ENCODE results near the gene VPS25.

The VPS25 gene

GRCh38 chr17:42774066-42774745 is 957 bp downstream of the VPS25 start:
- no peaks in the 10 kb centered on the region for H3K9me3 ChIP-seq (ENCODE audit: low read length)
- H3K36me3 ChIP-seq (ENCODE audit: insufficient read depth, low read length) = peaks cover 31% of the 10 kb centered on the region
- H3K4me1 ChIP-seq (ENCODE audit: insufficient read depth, low read length) = peaks cover 7% of the 10 kb centered on the region
- no peak overlapping the region for H3K27ac ChIP-seq (ENCODE audit: low read depth, low read length)
- no peaks in the 10 kb centered on the region for H3K27me3 ChIP-seq (ENCODE audit: control insufficient read depth in 1 of 2, insufficient read depth in 2 of 2, low read length in 2 of 2)
- H3K4me3 ChIP-seq (ENCODE audit: low read depth in 1 of 2, low read length in 2 of 2) = peak overlapping the region in 1 of 2 donors; percentile 82
- H3K9ac ChIP-seq (ENCODE audit: low read length) = peak overlapping the region; percentile 89

GRCh38 chr17:42775534-42776098 is 2.4 kb downstream of the VPS25 start:
- Histone ChIP-seq H3K27me3 (ENCODE audit: control insufficient read depth in 1 of 2, insufficient read depth in 2 of 2, low read length in 2 of 2) (peaks cover 0 to 6% of the 10 kb centered on the region in 2 donors), H3K4me1 (ENCODE audit: insufficient read depth, low read length) (peaks cover 13% of the 10 kb centered on the region), H3K9ac (ENCODE audit: low read length) (no peak overlapping the region), H3K9me3 (ENCODE audit: low read length) (no peaks in the 10 kb centered on the region), H3K27ac (ENCODE audit: low read depth, low read length) (no peak overlapping the region), H3K36me3 (ENCODE audit: insufficient read depth, low read length) (peaks cover 37% of the 10 kb centered on the region), H3K4me3 (ENCODE audit: low read depth in 1 of 2, low read length in 2 of 2) (no peak overlapping the region)

- H3K27me3 ChIP-seq (ENCODE audit: control insufficient read depth in 1 of 2, insufficient read depth in 2 of 2, low read length in 2 of 2) = peaks cover 25 to 35% of the 10 kb centered on the region in 2 donors
- no peak overlapping the region for H3K9ac ChIP-seq (ENCODE audit: low read length)
- H3K4me3 ChIP-seq (ENCODE audit: low read depth in 1 of 2, low read length in 2 of 2) = no peak overlapping the region
- no peak overlapping the region for H3K27ac ChIP-seq (ENCODE audit: low read depth, low read length)
- H3K36me3 ChIP-seq (ENCODE audit: insufficient read depth, low read length) = peaks cover 37% of the 10 kb centered on the region
- no peaks in the 10 kb centered on the region for H3K9me3 ChIP-seq (ENCODE audit: low read length)
- peaks cover 17% of the 10 kb centered on the region for H3K4me1 ChIP-seq (ENCODE audit: insufficient read depth, low read length)
Observed at GRCh38 chr17:42778570-42778969, 5.3 kb downstream of the VPS25 start.

- Histone ChIP-seq H3K27ac (ENCODE audit: low read depth, low read length) (no peak overlapping the region), H3K9ac (ENCODE audit: low read length) (no peak overlapping the region), H3K9me3 (ENCODE audit: low read length) (no peaks in the 10 kb centered on the region), H3K4me3 (ENCODE audit: low read depth in 1 of 2, low read length in 2 of 2) (no peak overlapping the region), H3K36me3 (ENCODE audit: insufficient read depth, low read length) (peaks cover 37% of the 10 kb centered on the region), H3K4me1 (ENCODE audit: insufficient read depth, low read length) (peaks cover 10% of the 10 kb centered on the region), H3K27me3 (ENCODE audit: control insufficient read depth in 1 of 2, insufficient read depth in 2 of 2, low read length in 2 of 2) (peaks cover 33 to 44% of the 10 kb centered on the region in 2 donors)
Observed at GRCh38 chr17:42779304-42779935, 6.2 kb downstream of the VPS25 start.

GRCh38 chr17:42779936-42780850 is 6.9 kb downstream of the VPS25 start, which contains the start of gene WNK4:
Gene WNK4, plus strand, starts transcription at chr17:42780610. Its CDS starts 89 bp downstream, at chr17:42780699.
- peaks cover 32% of the 10 kb centered on the region for H3K36me3 ChIP-seq (ENCODE audit: insufficient read depth, low read length)
- no peak within 1 kb of the TSS for H3K27ac ChIP-seq (ENCODE audit: low read depth, low read length)
- H3K4me1 ChIP-seq (ENCODE audit: insufficient read depth, low read length) = peaks cover 10% of the 10 kb centered on the region
- H3K9ac ChIP-seq (ENCODE audit: low read length) = no peak within 1 kb of the TSS
- H3K9me3 ChIP-seq (ENCODE audit: low read length) = no peaks in the 10 kb centered on the region
- peaks cover 41 to 52% of the 10 kb centered on the region in 2 donors for H3K27me3 ChIP-seq (ENCODE audit: control insufficient read depth in 1 of 2, insufficient read depth in 2 of 2, low read length in 2 of 2)
- H3K4me3 ChIP-seq (ENCODE audit: low read depth in 1 of 2, low read length in 2 of 2) = peak within 1 kb of the TSS in 1 of 2 donors; percentile 4

- Histone ChIP-seq H3K4me3 (ENCODE audit: low read depth in 1 of 2, low read length in 2 of 2) (peak overlapping the region in 1 of 2 donors; percentile 4), H3K36me3 (ENCODE audit: insufficient read depth, low read length) (peaks cover 24% of the 10 kb centered on the region), H3K4me1 (ENCODE audit: insufficient read depth, low read length) (peaks cover 10% of the 10 kb centered on the region), H3K27ac (ENCODE audit: low read depth, low read length) (no peak overlapping the region), H3K27me3 (ENCODE audit: control insufficient read depth in 1 of 2, insufficient read depth in 2 of 2, low read length in 2 of 2) (peaks cover 49 to 60% of the 10 kb centered on the region in 2 donors), H3K9ac (ENCODE audit: low read length) (no peak overlapping the region), H3K9me3 (ENCODE audit: low read length) (no peaks in the 10 kb centered on the region)
Observed at GRCh38 chr17:42780851-42781638, 7.8 kb downstream of the VPS25 start.

GRCh38 chr17:42781639-42782165 is 8.5 kb downstream of the VPS25 start:
- Histone ChIP-seq H3K4me3 (ENCODE audit: low read depth in 1 of 2, low read length in 2 of 2) (no peak overlapping the region), H3K27ac (ENCODE audit: low read depth, low read length) (no peak overlapping the region), H3K4me1 (ENCODE audit: insufficient read depth, low read length) (peaks cover 10% of the 10 kb centered on the region), H3K9me3 (ENCODE audit: low read length) (no peaks in the 10 kb centered on the region), H3K36me3 (ENCODE audit: insufficient read depth, low read length) (peaks cover 22% of the 10 kb centered on the region), H3K9ac (ENCODE audit: low read length) (no peak overlapping the region), H3K27me3 (ENCODE audit: control insufficient read depth in 1 of 2, insufficient read depth in 2 of 2, low read length in 2 of 2) (peaks cover 56 to 66% of the 10 kb centered on the region in 2 donors)

- H3K4me3 ChIP-seq (ENCODE audit: low read depth in 1 of 2, low read length in 2 of 2) = no peak overlapping the region
- no peak overlapping the region for H3K9ac ChIP-seq (ENCODE audit: low read length)
- H3K36me3 ChIP-seq (ENCODE audit: insufficient read depth, low read length) = peaks cover 22% of the 10 kb centered on the region
- no peaks in the 10 kb centered on the region for H3K9me3 ChIP-seq (ENCODE audit: low read length)
- H3K4me1 ChIP-seq (ENCODE audit: insufficient read depth, low read length) = peaks cover 10% of the 10 kb centered on the region
- peaks cover 63 to 73% of the 10 kb centered on the region in 2 donors for H3K27me3 ChIP-seq (ENCODE audit: control insufficient read depth in 1 of 2, insufficient read depth in 2 of 2, low read length in 2 of 2)
- H3K27ac ChIP-seq (ENCODE audit: low read depth, low read length) = no peak overlapping the region
Observed at GRCh38 chr17:42782166-42783061, 9.2 kb downstream of the VPS25 start.

GRCh38 chr17:42783062-42783790 is 10.0 kb downstream of the VPS25 start:
- H3K27ac ChIP-seq (ENCODE audit: low read depth, low read length) = no peak overlapping the region
- no peaks in the 10 kb centered on the region for H3K9me3 ChIP-seq (ENCODE audit: low read length)
- H3K9ac ChIP-seq (ENCODE audit: low read length) = no peak overlapping the region
- H3K4me1 ChIP-seq (ENCODE audit: insufficient read depth, low read length) = peaks cover 10% of the 10 kb centered on the region
- peaks cover 66 to 81% of the 10 kb centered on the region in 2 donors for H3K27me3 ChIP-seq (ENCODE audit: control insufficient read depth in 1 of 2, insufficient read depth in 2 of 2, low read length in 2 of 2)
- H3K36me3 ChIP-seq (ENCODE audit: insufficient read depth, low read length) = peaks cover 15% of the 10 kb centered on the region
- H3K4me3 ChIP-seq (ENCODE audit: low read depth in 1 of 2, low read length in 2 of 2) = no peak overlapping the region
